IMR-90 (cell line): ENCODE results near the gene RABGAP1. TPM values are rescaled to one million over a fixed set of nuclear protein-coding genes. Genes with fewer than 3 reads are reported as not detected.

Experiments used
- ATAC-seq: fragments of 200-7000 bp; cut with Tn5 transposase; 2 replicates; pipeline ENCODE4 v1.9.1; 2020; ENCODE audit warnings: low read depth, mild to moderate bottlenecking, moderate library complexity
- BruUV-seq: library from RNA; stranded (reverse); fragments of 400-500 nt; replicated peaks from 2 replicates; lab custom pipeline; 2021; lab: Mats Ljungman, UMichigan
- CTCF ChIA-PET: fragments of 300-600 bp; formaldehyde crosslinking; extraction: SDS; loops from one replicate; lab custom pipeline; 2021; ENCODE audit warnings: antibody characterized with exemption; lab: Yijun Ruan, JAX
- POLR2A ChIA-PET: fragments of 300-600 bp; sonication (Branson Sonifier 250); formaldehyde crosslinking; loops from one replicate; lab custom pipeline; 2022; ENCODE audit warnings: antibody characterized with exemption; ENCODE audit not compliant: unreplicated experiment; lab: Charles Lee
- DNase-seq: peaks from one replicate; pipeline ENCODE4 v3.0.0; 2013
- H2AFZ ChIP-seq: replicated peaks from 2 replicates; pipeline ENCODE3; 2013; ENCODE audit warnings: low read length, mild to moderate bottlenecking; ENCODE audit not compliant: poor library complexity
- H2AK5ac ChIP-seq: 2 replicates; pipeline ENCODE4 v1.6.1; 2013; ENCODE audit warnings: low read depth, low read length, inconsistent platforms
- H2AK9ac ChIP-seq: replicated peaks from 2 replicates; pipeline ENCODE3; 2013; ENCODE audit warnings: mild to moderate bottlenecking, low read depth, low read length, moderate library complexity; ENCODE audit not compliant: poor library complexity
- H2BK120ac ChIP-seq: 2 replicates; pipeline ENCODE4 v1.6.1; 2013; ENCODE audit warnings: low read depth, low read length, inconsistent platforms
- H2BK15ac ChIP-seq: 3 replicates; pipeline ENCODE4 v1.6.1; 2013; ENCODE audit warnings: low read depth, low read length, inconsistent platforms
- H2BK20ac ChIP-seq: 2 replicates; pipeline ENCODE4 v1.6.1; 2013; ENCODE audit warnings: low read depth, mild to moderate bottlenecking, inconsistent platforms, low read length, moderate library complexity
- H2BK5ac ChIP-seq: 2 replicates; pipeline ENCODE4 v1.6.1; 2013; ENCODE audit warnings: mild to moderate bottlenecking, low read depth, low read length, inconsistent platforms; ENCODE audit not compliant: poor library complexity, severe bottlenecking
- H3K14ac ChIP-seq: replicated peaks from 2 replicates; pipeline ENCODE4 v1.6.1; 2013; ENCODE audit warnings: low read depth, low read length, inconsistent platforms
- H3K18ac ChIP-seq: 2 replicates; pipeline ENCODE4 v1.6.1; 2013; ENCODE audit warnings: low read depth, low read length, control low read depth
- H3K23ac ChIP-seq: 2 replicates; pipeline ENCODE4 v1.6.1; 2013; ENCODE audit warnings: low read depth, low read length, inconsistent platforms
- H3K27ac ChIP-seq: 2 replicates; pipeline ENCODE4 v1.5.1; 2013; ENCODE audit warnings: mild to moderate bottlenecking, control low read depth, low read length; ENCODE audit not compliant: insufficient read depth
- H3K27me3 ChIP-seq: 2 replicates; pipeline ENCODE4 v1.6.1; 2013; ENCODE audit warnings: low read length; ENCODE audit not compliant: control insufficient read depth, insufficient read depth
- H3K36me3 ChIP-seq: 2 replicates; pipeline ENCODE4 v1.6.1; 2013; ENCODE audit warnings: low read length, mixed read lengths; ENCODE audit not compliant: control insufficient read depth, insufficient read depth
- H3K4ac ChIP-seq: 2 replicates; pipeline ENCODE4 v1.6.1; 2013; ENCODE audit warnings: low read depth, low read length, inconsistent platforms
- H3K4me1 ChIP-seq: 2 replicates; pipeline ENCODE4 v1.6.1; 2013; ENCODE audit warnings: low read length, mixed read lengths; ENCODE audit not compliant: control insufficient read depth, insufficient read depth
- H3K4me2 ChIP-seq: 2 replicates; pipeline ENCODE4 v1.6.1; 2013; ENCODE audit warnings: low read depth, mild to moderate bottlenecking, control low read depth, low read length, moderate library complexity
- H3K4me3 ChIP-seq: 2 replicates; pipeline ENCODE4 v1.5.1; 2013; ENCODE audit warnings: low read depth, mild to moderate bottlenecking, control low read depth, low read length, moderate library complexity; ENCODE audit not compliant: insufficient read depth
- H3K56ac ChIP-seq: 2 replicates; pipeline ENCODE4 v1.6.1; 2013; ENCODE audit warnings: low read length, inconsistent platforms; ENCODE audit not compliant: insufficient read depth; ENCODE audit errors: extremely low read depth
- H3K79me1 ChIP-seq, 2 experiments: 2 replicates each; pipeline ENCODE4 v1.6.1; 2013; ENCODE audit warnings: low read length in 2 of 2, inconsistent platforms in 1 of 2, low read depth in 1 of 2
- H3K9ac ChIP-seq: 2 replicates; pipeline ENCODE4 v1.6.1; 2013; ENCODE audit warnings: low read depth, low read length, control low read depth
- H3K9me1 ChIP-seq: 2 replicates; pipeline ENCODE4 v1.6.1; 2013; ENCODE audit warnings: low read length, inconsistent platforms; ENCODE audit not compliant: insufficient read depth
- H3K9me3 ChIP-seq: 2 replicates; pipeline ENCODE4 v1.6.1; 2013; ENCODE audit warnings: low read length; ENCODE audit not compliant: control insufficient read depth, insufficient read depth
- H4K20me1 ChIP-seq: 2 replicates; pipeline ENCODE4 v1.6.1; 2013; ENCODE audit warnings: low read length, inconsistent platforms; ENCODE audit not compliant: insufficient read depth
- H4K5ac ChIP-seq: 2 replicates; pipeline ENCODE4 v1.6.1; 2013; ENCODE audit warnings: mild to moderate bottlenecking, low read depth, low read length, control low read depth
- H4K8ac ChIP-seq, 2 experiments: 2 replicates each; pipeline ENCODE4 v1.6.1; 2013; ENCODE audit warnings: low read depth in 2 of 2, low read length in 2 of 2, control low read depth in 1 of 2, inconsistent platforms in 1 of 2
- H4K91ac ChIP-seq: 2 replicates; pipeline ENCODE4 v1.6.1; 2013; ENCODE audit warnings: low read depth, low read length, inconsistent platforms; ENCODE audit not compliant: insufficient read depth
- FOS ChIP-seq: fragments of 150-350 bp; IDR thresholded peaks from 2 replicates; pipeline ENCODE4 v1.6.1; 2016; ENCODE audit warnings: low read depth, low read length
- NFE2L2 ChIP-seq: fragments of 150-350 bp; IDR thresholded peaks from 2 replicates; pipeline ENCODE4 v1.6.1; 2016; ENCODE audit warnings: low read depth, mild to moderate bottlenecking, low read length
- RCOR1 ChIP-seq: IDR thresholded peaks from 2 replicates; pipeline ENCODE4 v1.6.1; 2012; ENCODE audit warnings: mild to moderate bottlenecking, low read length, improper control_type of control experiment; ENCODE audit not compliant: insufficient replicate concordance
- WGBS, 2 experiments: methylation state at CpG; one replicate each; pipeline versions ENCODE4 v1.1.5 to v1.1.7; 2013; ENCODE audit warnings: missing lambda C conversion rate in 2 of 2; ENCODE audit not compliant: insufficient read length in 1 of 2; ENCODE audit errors: extremely low coverage in 2 of 2; 5-methylcytosine and 5-hydroxymethylcytosine counted together
- dilution Hi-C: fragments of 300-500 bp; cut with HindIII; formaldehyde crosslinking; loops from one replicate; pipeline ENCODE4 v1.14.3; 2018; ENCODE audit warnings: low sequenced_read_pairs; ENCODE audit not compliant: unreplicated experiment
- in situ Hi-C: fragments of 300-500 bp; cut with MboI; formaldehyde crosslinking; loops from 3 replicates; pipeline ENCODE4 v1.14.3; 2019; ENCODE audit warnings: low sequenced_read_pairs, inconsistent platforms, mixed read lengths
- intact Hi-C: fragments of 100-400 bp; cut with micrococcal nuclease; formaldehyde crosslinking; loops from 2 replicates; pipeline ENCODE4 v1.10.0; 2022
- polyA plus RNA-seq, 3 experiments: library from polyadenylated mRNA; depleted of rRNA; stranded (reverse); fragments of >200 nt; gene quantifications; 2 replicates each; pipeline ENCODE4 v1.2.3, GENCODE V29; 2012; ENCODE audit warnings: low replicate concordance in 1 of 3
- total RNA-seq: library from RNA; depleted of rRNA; stranded (reverse); fragments of >200 nt; gene quantifications from 2 replicates; pipeline ENCODE4 v1.2.3, GENCODE V29; 2012
- TF ChIP-seq, protein P1 (sequence below): conservative IDR thresholded peaks from 2 replicates; pipeline ENCODE4 v1.5.1; 2012; ENCODE audit warnings: mild to moderate bottlenecking, low read depth, low read length, improper control_type of control experiment
- TF ChIP-seq, protein P2 (sequence below): fragments of 150-350 bp; IDR thresholded peaks from 2 replicates; pipeline ENCODE4 v1.6.1; 2016; ENCODE audit warnings: low read depth, mild to moderate bottlenecking, low read length, moderate library complexity, borderline replicate concordance

RABGAP1 gene
- total and polyA plus RNA-seq, 2 of the 4 experiments (the other 2 are of a cell fraction): 20.0 to 53.9 TPM

DNA sequence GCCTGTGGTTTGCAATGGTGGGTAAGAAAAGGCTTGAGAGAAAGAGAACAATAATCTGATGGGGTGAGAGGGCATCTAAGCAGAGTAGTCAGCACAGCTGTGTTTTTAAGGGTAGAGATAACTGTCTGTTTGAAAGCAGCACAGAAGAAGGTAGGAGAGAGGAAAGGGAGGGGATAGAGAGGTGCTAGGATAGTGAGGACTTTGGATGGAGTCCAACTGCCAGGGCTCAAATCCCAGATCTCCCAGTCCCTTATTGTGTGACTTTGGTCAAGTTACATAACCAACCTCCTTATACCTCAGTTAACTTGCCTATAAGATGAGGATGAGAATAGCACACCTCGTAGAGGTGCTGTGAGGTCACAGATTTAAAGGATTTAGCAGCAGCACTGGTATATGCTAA lies 148.2 kb downstream of the RABGAP1 start:
- Histone ChIP-seq H3K56ac (no peak overlapping the region), H3K79me1 (peaks cover 0 to 10% of the 10 kb centered on the region in 2 experiments; a peak in 2 of 4 replicates), H3K14ac (no peak overlapping the region), H2AFZ (no peak overlapping the region), H2AK9ac (no peak overlapping the region), H3K27me3 (no peaks in the 10 kb centered on the region), H3K27ac (no peak overlapping the region), H3K18ac (no peak overlapping the region), H2BK15ac (no peak overlapping the region), H3K9ac (no peak overlapping the region), H3K9me1 (peaks cover 11% of the 10 kb centered on the region), H4K8ac (no peak overlapping the region), H3K4ac (no peak overlapping the region), H2BK120ac (no peak overlapping the region), H3K4me3 (no peak overlapping the region), H3K4me2 (no peak overlapping the region), H4K91ac (no peak overlapping the region), H3K23ac (no peak overlapping the region), H2AK5ac (no peak overlapping the region), H3K9me3 (no peaks in the 10 kb centered on the region), H3K36me3 (peaks cover 24% of the 10 kb centered on the region), H2BK5ac (no peak overlapping the region), H4K5ac (no peak overlapping the region), H2BK20ac (no peak overlapping the region; the same call in 1 of the 2 replicates), H4K20me1 (no peaks in the 10 kb centered on the region), H3K4me1 (peaks cover 8% of the 10 kb centered on the region)
- ChIA-PET CTCF (no interaction called here), POLR2A (no interaction called here)
- WGBS, 2 experiments: no CpG with 5 or more reads among the region's 1 CpG
- no TSS peak for BruUV-seq
- no peak for DNase-seq
- in situ Hi-C loops: no loop called here
- intact Hi-C loops: no loop called here
- no peak for ATAC-seq
- TF ChIP-seq, protein P1, sequence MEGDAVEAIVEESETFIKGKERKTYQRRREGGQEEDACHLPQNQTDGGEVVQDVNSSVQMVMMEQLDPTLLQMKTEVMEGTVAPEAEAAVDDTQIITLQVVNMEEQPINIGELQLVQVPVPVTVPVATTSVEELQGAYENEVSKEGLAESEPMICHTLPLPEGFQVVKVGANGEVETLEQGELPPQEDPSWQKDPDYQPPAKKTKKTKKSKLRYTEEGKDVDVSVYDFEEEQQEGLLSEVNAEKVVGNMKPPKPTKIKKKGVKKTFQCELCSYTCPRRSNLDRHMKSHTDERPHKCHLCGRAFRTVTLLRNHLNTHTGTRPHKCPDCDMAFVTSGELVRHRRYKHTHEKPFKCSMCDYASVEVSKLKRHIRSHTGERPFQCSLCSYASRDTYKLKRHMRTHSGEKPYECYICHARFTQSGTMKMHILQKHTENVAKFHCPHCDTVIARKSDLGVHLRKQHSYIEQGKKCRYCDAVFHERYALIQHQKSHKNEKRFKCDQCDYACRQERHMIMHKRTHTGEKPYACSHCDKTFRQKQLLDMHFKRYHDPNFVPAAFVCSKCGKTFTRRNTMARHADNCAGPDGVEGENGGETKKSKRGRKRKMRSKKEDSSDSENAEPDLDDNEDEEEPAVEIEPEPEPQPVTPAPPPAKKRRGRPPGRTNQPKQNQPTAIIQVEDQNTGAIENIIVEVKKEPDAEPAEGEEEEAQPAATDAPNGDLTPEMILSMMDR: no peak
- TF ChIP-seq RCOR1: no peak
- TF ChIP-seq, protein P2, sequence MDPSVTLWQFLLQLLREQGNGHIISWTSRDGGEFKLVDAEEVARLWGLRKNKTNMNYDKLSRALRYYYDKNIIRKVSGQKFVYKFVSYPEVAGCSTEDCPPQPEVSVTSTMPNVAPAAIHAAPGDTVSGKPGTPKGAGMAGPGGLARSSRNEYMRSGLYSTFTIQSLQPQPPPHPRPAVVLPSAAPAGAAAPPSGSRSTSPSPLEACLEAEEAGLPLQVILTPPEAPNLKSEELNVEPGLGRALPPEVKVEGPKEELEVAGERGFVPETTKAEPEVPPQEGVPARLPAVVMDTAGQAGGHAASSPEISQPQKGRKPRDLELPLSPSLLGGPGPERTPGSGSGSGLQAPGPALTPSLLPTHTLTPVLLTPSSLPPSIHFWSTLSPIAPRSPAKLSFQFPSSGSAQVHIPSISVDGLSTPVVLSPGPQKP: no peak
- no peak for TF ChIP-seq NFE2L2
- no peak for TF ChIP-seq FOS
- dilution Hi-C loops: no loop called here
